Lower lobe of right lung (tissue), 2 donors: ENCODE results near the gene IFNL3. TPM values are rescaled to one million over a fixed set of nuclear protein-coding genes. Genes with fewer than 3 reads are reported as not detected.

Experiments used
- ATAC-seq, 2 donors: fragments of 200-7000 bp; cut with Tn5 transposase; one replicate each; pipeline ENCODE4 v1.9.1; 2020 to 2022; ENCODE audit warnings: mild to moderate bottlenecking in 2 of 2, moderate library complexity in 2 of 2
- DNase-seq: peaks from one replicate; pipeline ENCODE4 v3.0.0-alpha.2; 2020
- H3K27ac ChIP-seq: fragments of 200-600 bp; one replicate; pipeline ENCODE4 v1.8.0; 2022
- H3K27me3 ChIP-seq: fragments of 200-600 bp; one replicate; pipeline ENCODE4 v1.8.0; 2022; ENCODE audit warnings: low read depth
- H3K36me3 ChIP-seq: fragments of 200-600 bp; one replicate; pipeline ENCODE4 v1.8.0; 2022; ENCODE audit warnings: mild to moderate bottlenecking
- H3K4me1 ChIP-seq: fragments of 200-600 bp; one replicate; pipeline ENCODE4 v1.8.0; 2022
- H3K4me3 ChIP-seq: fragments of 200-600 bp; one replicate; pipeline ENCODE4 v1.8.0; 2022; ENCODE audit warnings: mild to moderate bottlenecking
- H3K9me3 ChIP-seq: fragments of 200-600 bp; one replicate; pipeline ENCODE4 v1.8.0; 2022
- CTCF ChIP-seq: fragments of 200-600 bp; IDR thresholded peaks from one replicate; pipeline ENCODE4 v1.8.0; 2022; ENCODE audit warnings: antibody characterized with exemption, mild to moderate bottlenecking
- intact Hi-C: fragments of 100-400 bp; cut with DNase I; formaldehyde crosslinking; loops from one replicate; pipeline ENCODE4 v1.11.0; 2022
- total RNA-seq: library from RNA; stranded (reverse); fragmentation: NEBNext Ultra II Directional; extraction: Animal tissue kit (Norgen Biotek cat#: 25700); gene quantifications from one replicate; pipeline ENCODE4 v1.2.1, GENCODE V29; 2021
- donor health status: DM: no; HTN: yes; CAD: no; lungs with severe emphysema.

The IFNL3 gene
- total RNA-seq, 1 donor from 2014 or later: not detected

- no peak overlapping the region for H3K4me3 ChIP-seq
- H3K27ac ChIP-seq: no peak overlapping the region
- no peak for TF ChIP-seq CTCF
- no peaks in the 10 kb centered on the region for H3K9me3 ChIP-seq
- H3K4me1 ChIP-seq: peaks cover 11% of the 10 kb centered on the region
- ATAC-seq (no peak), DNase-seq (no peak)
- intact Hi-C loops: no loop called here
- peaks cover 73% of the 10 kb centered on the region for H3K27me3 ChIP-seq
- no peaks in the 10 kb centered on the region for H3K36me3 ChIP-seq
Observed at GRCh38 chr19:39200066-39200802, 44.6 kb downstream of the IFNL3 start.

GRCh38 chr19:39199025-39199424 lies 45.8 kb downstream of the IFNL3 start:
- ATAC-seq (peak in 1 of 2 donors; percentile 15), DNase-seq (no peak)
- intact Hi-C loops: no loop called here
- Histone ChIP-seq H3K9me3 (no peaks in the 10 kb centered on the region), H3K4me1 (peaks cover 11% of the 10 kb centered on the region), H3K27ac (no peak overlapping the region), H3K36me3 (no peaks in the 10 kb centered on the region), H3K4me3 (no peak overlapping the region), H3K27me3 (peaks cover 70% of the 10 kb centered on the region)
- TF ChIP-seq CTCF: no peak

GRCh38 chr19:39197808-39198207 lies 47.0 kb downstream of the IFNL3 start:
- intact Hi-C loops: no loop called here
- Histone ChIP-seq H3K4me1 (peaks cover 11% of the 10 kb centered on the region), H3K27me3 (peaks cover 61% of the 10 kb centered on the region), H3K9me3 (no peaks in the 10 kb centered on the region), H3K36me3 (no peaks in the 10 kb centered on the region), H3K27ac (no peak overlapping the region), H3K4me3 (no peak overlapping the region)
- no peak for DNase-seq
- ATAC-seq: no peak
- TF ChIP-seq CTCF: no peak

- no peak for DNase-seq
- Histone ChIP-seq H3K9me3 (no peaks in the 10 kb centered on the region), H3K36me3 (no peaks in the 10 kb centered on the region), H3K27me3 (peaks cover 53% of the 10 kb centered on the region), H3K27ac (no peak within 1 kb of the TSS), H3K4me1 (peaks cover 11% of the 10 kb centered on the region), H3K4me3 (no peak within 1 kb of the TSS)
- TF ChIP-seq CTCF: no peak
- intact Hi-C loops: no loop called here
- ATAC-seq: no peak
Observed at GRCh38 chr19:39196860-39197562, 47.8 kb downstream of the IFNL3 start, which contains the start of gene NCCRP1. NCCRP1 (plus strand) TSS chr19:39196964; CDS start chr19:39196983, 19 bp downstream.

- intact Hi-C loops: no loop called here
- ATAC-seq: no peak
- H3K27me3 ChIP-seq: peaks cover 50% of the 10 kb centered on the region
Observed at GRCh38 chr19:39196320-39196719, 48.5 kb downstream of the IFNL3 start.

More at GRCh38 chr19:39196320-39196719, 48.5 kb downstream of the IFNL3 start:
- Histone ChIP-seq H3K27ac (no peak overlapping the region), H3K4me3 (no peak overlapping the region), H3K4me1 (peaks cover 7% of the 10 kb centered on the region), H3K36me3 (no peaks in the 10 kb centered on the region), H3K9me3 (no peaks in the 10 kb centered on the region)
- TF ChIP-seq CTCF: no peak
- DNase-seq: no peak
